ENCODE results near the gene GTSE1.
"Not testable (repeated sequence)": the region's sequence is repeated elsewhere in the genome, so short reads cannot be mapped to it uniquely, and the experiment has no call there.

The GTSE1 gene

DNA sequence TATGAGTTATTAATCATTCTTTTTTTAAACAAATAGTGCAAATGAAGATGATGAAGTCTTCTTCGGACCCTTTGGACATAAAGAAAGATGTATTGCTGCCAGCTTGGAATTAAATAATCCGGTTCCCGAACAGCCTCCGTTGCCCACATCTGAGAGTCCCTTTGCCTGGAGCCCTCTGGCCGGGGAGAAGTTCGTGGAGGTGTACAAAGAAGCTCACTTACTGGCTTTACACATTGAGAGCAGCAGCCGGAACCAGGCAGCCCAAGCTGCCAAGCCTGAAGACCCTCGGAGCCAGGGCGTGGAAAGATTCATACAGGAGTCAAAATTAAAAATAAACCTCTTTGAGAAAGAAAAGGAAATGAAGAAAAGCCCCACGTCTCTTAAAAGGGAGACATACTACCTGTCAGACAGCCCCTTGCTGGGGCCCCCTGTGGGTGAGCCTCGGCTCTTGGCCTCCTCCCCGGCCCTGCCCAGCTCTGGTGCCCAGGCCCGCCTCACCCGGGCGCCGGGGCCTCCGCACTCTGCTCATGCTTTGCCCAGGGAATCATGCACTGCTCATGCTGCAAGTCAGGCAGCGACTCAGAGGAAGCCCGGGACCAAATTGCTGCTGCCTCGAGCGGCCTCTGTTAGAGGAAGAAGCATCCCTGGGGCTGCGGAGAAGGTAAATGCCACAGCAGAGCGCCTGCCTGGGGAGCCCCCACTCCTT, 11.8 kb downstream of the GTSE1 start:
- Histone ChIP-seq H3K4me3 (replicated peaks; ENCODE audit: low read depth, low read length) (no peak overlapping the region), H3K36me3 (ENCODE audit: control insufficient read depth, insufficient read depth, low read length) (peaks cover 19% of the 10 kb centered on the region), H3K27me3 (replicated peaks; ENCODE audit: control insufficient read depth, insufficient read depth, low read length) (no peaks in the 10 kb centered on the region)
- TF ChIP-seq CTCF (IDR thresholded peaks at IDR 0.05; ENCODE audit: insufficient read depth, low read length, poor library complexity, severe bottlenecking): no peak
- no peak for DNase-seq (ENCODE audit: extremely low read depth, insufficient read length)

- no peak for DNase-seq (ENCODE audit: extremely low read depth, insufficient read length)
- Histone ChIP-seq H3K36me3 (ENCODE audit: control insufficient read depth, insufficient read depth, low read length) (peaks cover 21% of the 10 kb centered on the region), H3K4me3 (replicated peaks; ENCODE audit: low read depth, low read length) (no peak overlapping the region), H3K27me3 (replicated peaks; ENCODE audit: control insufficient read depth, insufficient read depth, low read length) (no peaks in the 10 kb centered on the region)
- TF ChIP-seq CTCF (IDR thresholded peaks at IDR 0.05; ENCODE audit: insufficient read depth, low read length, poor library complexity, severe bottlenecking): no peak
These were observed 12.9 kb downstream of the GTSE1 start for GRCh38 chr22:46309526-46310085.

DNA sequence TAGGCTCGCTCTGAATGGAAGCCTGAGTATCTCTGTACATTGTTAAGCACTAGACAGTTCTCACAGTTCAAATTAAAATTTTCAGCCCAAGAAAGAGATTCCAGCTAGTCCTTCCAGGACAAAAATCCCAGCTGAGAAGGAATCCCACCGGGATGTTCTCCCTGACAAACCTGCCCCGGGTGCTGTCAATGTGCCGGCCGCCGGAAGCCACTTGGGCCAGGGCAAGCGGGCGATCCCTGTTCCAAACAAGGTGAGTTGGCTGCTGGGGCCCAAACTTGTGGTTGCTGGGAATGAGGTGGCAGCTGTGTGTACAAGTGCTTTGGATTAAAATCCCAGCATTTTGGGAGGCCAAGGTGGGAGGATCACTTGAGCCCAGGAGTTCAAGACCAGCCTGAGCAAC, 15.4 kb downstream of the GTSE1 start:
- TF ChIP-seq CTCF (IDR thresholded peaks at IDR 0.05; ENCODE audit: insufficient read depth, low read length, poor library complexity, severe bottlenecking): no peak
- Histone ChIP-seq H3K4me3 (replicated peaks; ENCODE audit: low read depth, low read length) (no peak overlapping the region), H3K36me3 (ENCODE audit: control insufficient read depth, insufficient read depth, low read length) (peaks cover 24% of the 10 kb centered on the region), H3K27me3 (replicated peaks; ENCODE audit: control insufficient read depth, insufficient read depth, low read length) (no peaks in the 10 kb centered on the region)
- no peak for DNase-seq (ENCODE audit: extremely low read depth, insufficient read length)

DNA sequence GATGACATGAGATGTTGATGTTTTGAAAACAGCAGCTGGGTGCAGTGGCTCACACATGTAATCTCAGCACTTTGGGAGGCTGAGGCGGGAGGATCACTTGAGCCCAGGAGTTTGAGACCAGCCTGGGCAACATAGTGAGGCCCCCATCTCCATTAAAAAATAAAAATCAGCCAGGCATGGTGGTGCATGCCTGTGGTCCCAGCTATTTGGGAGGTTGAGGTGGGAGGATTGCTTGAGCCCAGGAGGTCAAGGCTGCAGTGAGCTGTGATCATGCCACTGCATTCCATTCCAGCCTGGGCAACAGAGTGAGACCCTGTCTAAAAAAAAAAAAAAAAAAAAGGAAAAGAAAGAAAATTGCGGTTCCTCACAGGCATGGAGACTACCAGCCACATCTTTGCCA, 16.2 kb downstream of the GTSE1 start:
- not testable (repeated sequence) for H3K27me3 ChIP-seq (replicated peaks; ENCODE audit: control insufficient read depth, insufficient read depth, low read length)
- peaks cover 29% of the 10 kb centered on the region for H3K36me3 ChIP-seq (ENCODE audit: control insufficient read depth, insufficient read depth, low read length)

GRCh38 chr22:46315976-46316375, 19.3 kb downstream of the GTSE1 start:
- DNase-seq (ENCODE audit: extremely low read depth, insufficient read length): no peak

More for the DNA sequence above, 16.2 kb downstream of the GTSE1 start:
- not testable (repeated sequence) for H3K4me3 ChIP-seq (replicated peaks; ENCODE audit: low read depth, low read length); DNase-seq (ENCODE audit: extremely low read depth, insufficient read length)

More at GRCh38 chr22:46315976-46316375, 19.3 kb downstream of the GTSE1 start:
- no peak for TF ChIP-seq CTCF (IDR thresholded peaks at IDR 0.05; ENCODE audit: insufficient read depth, low read length, poor library complexity, severe bottlenecking)
- peaks cover 29% of the 10 kb centered on the region for H3K36me3 ChIP-seq (ENCODE audit: control insufficient read depth, insufficient read depth, low read length)
- no peaks in the 10 kb centered on the region for H3K27me3 ChIP-seq (replicated peaks; ENCODE audit: control insufficient read depth, insufficient read depth, low read length)
- no peak overlapping the region for H3K4me3 ChIP-seq (replicated peaks; ENCODE audit: low read depth, low read length)

Data from GM06990 (cell line).